HG02970 (cell line): ENCODE measurements around the gene SLC6A9.

Experiments used
- ATAC-seq: cut with Tn5 transposase; IDR thresholded peaks from one replicate; pipeline ENCODE4 v1.9.1; 2021; ENCODE audit warnings: mild to moderate bottlenecking, moderate library complexity, moderate number of reproducible peaks; ENCODE audit not compliant: unreplicated experiment, low FRiP score

SLC6A9 gene

DNA sequence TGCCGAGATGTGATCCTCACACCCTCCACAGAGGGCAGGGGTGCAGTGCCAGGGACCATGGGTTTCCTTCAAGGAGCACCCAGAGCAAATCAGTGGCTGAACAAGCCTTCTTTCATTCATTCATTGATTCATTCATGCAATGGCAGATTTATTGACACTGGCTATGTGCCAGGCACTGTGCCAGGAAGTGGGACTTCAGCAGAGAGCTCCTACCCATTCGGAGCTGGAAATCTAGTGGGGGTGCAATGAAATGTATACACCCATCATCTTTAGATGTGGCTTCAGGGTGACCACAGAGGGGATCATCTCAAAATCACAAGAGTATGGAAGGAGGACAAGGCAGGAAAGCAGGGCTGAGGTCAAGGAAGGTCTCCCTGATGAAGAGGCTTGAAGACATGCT lies 18.9 kb downstream of the SLC6A9 start:
- ATAC-seq, result no peak

DNA sequence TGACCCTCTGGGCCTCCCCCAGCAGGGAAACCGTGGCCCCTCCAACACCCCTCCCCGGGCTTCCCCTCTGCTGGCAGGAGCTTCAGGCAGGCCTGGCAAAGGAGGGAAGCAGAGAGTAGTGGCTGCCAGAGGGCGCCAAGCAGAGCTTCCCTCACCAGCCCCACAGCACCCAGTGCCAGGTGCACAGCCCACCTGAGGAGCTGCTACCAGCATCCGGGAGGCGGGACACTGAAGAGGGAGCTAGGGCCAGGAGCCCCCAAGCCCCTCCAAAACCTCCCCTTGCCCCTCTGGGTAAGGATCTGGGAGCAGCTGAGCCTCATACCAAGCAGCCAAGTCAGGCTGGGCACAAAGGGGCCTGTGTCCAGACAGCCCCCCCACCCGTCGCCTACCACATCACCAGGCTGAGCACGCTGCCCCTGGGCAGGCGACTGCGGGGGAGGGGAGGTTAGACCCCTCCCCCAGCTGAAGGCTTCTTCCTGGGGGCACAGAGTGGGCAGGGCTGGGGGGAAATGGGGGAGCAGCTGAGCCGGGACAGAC lies 20.3 kb downstream of the SLC6A9 start:
- no peak for ATAC-seq

GRCh38 chr1:44008259-44008658 lies 23.0 kb downstream of the SLC6A9 start:
- no peak for ATAC-seq

DNA sequence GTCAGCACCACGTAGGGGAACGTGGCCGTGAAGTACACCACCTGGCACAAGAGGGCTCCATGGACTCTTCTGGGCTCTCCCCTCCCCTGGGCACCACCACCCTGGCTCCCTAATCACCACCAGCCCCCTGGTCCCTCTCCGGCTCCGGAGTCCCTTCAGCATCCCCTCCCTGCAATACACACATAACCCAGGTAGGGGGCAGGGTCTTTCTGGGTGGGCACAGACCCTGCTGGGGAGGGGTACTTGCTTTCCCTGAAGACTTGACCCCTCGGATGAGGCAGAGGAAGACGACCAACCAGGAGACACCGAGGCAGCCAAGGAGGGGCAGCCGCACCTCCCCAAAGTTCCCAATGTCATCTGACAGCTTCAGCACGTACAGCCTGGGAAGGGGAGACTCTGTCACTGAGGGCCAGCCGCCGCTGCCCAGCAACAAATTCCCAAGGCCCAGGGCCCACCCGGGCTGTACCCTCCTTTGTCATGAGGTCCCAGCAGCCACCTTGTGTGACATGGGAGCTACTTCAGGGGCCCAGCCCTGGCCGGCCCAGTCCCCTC lies 28.6 kb downstream of the SLC6A9 start:
- no peak for ATAC-seq

DNA sequence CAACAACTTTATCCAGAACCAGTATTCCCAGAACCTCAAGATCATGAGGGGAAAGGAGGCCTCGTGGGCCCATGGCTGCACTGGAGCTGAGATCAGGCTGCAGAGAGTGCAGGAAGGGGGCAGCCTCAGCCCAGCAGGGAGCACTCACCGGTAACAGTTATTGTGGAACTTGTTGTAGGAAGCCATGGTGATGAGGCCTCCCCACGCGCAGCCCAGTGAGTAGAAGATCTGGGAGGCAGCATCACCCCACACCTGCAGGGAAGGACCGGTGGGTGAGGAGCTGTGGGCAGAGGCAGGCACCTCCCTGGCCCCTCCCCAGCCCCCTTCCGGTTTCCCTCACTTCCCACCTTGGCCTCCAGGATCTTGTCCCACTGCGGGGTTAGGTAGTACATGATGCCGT lies 29.1 kb downstream of the SLC6A9 start:
- no peak for ATAC-seq

DNA sequence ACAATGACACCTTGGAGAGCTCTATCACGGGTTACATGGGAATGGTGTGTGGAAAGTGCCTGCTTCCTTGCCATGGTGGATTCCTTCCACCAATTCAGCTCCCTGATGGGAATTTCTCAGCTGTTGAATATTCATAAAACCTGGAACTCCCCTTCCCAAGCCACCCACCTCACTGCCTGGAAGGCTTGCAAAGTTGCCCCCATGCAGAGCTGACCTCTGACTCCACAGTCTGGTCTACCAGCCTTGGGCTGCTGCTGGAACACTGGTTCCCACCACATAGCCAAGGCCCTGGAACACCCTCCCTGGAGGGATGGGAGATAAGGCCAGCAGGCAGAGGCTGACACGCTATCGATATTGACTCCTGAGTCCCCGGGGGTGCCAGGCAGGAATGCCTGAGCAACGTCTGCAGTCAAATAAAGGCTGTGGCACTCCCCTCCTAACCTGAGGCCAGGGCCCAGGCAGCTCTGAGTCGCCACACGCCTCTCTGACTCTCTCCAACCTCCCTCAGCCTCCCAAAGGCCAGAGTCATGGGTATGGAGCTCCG lies 31.1 kb downstream of the SLC6A9 start:
- no peak for ATAC-seq

DNA sequence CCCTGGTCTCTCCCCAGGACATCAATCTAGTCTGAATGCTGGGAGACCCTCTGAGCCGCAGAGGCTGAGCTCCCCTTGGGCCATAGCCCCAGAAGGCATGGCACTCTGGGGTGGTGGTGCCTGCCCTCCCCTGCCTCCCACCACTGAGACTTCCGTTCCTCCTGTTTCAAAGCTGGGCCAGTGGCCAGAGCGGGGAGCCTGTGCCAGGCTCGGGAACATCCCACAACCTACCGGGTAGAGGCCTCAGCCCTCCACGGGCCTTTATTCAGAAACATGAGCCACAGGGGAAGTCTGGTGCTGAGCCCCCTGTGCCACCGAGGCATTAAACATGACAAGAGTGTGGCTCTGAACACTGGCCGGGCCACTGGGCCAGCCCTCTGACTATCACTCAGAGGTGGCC lies 31.8 kb downstream of the SLC6A9 start:
- ATAC-seq, result no peak

DNA sequence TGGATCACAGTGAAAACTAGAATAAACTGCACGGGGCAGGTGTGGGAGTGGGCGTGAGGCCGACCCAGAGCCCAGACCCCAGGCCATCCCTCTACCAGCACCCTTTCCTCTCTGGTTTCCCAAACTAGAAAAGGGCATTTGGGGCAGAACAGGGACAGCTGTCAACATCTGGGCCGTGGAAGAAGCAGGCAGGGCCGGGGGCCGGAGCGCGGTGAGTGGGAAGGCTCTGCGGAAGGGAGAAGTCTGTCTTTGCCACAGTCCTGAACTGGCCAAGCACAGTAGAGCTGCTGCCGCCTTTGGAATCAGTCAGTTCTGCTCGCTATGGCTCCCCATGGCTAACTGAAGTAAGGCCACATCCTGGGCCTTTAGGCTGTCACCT lies 33.3 kb downstream of the SLC6A9 start:
- ATAC-seq, result no peak

GRCh38 chr1:43997295-43997999 lies 33.8 kb downstream of the SLC6A9 start:
- ATAC-seq, result no peak

- no peak for ATAC-seq
Measured at GRCh38 chr1:43996733-43997115, 34.5 kb downstream of the SLC6A9 start.

DNA sequence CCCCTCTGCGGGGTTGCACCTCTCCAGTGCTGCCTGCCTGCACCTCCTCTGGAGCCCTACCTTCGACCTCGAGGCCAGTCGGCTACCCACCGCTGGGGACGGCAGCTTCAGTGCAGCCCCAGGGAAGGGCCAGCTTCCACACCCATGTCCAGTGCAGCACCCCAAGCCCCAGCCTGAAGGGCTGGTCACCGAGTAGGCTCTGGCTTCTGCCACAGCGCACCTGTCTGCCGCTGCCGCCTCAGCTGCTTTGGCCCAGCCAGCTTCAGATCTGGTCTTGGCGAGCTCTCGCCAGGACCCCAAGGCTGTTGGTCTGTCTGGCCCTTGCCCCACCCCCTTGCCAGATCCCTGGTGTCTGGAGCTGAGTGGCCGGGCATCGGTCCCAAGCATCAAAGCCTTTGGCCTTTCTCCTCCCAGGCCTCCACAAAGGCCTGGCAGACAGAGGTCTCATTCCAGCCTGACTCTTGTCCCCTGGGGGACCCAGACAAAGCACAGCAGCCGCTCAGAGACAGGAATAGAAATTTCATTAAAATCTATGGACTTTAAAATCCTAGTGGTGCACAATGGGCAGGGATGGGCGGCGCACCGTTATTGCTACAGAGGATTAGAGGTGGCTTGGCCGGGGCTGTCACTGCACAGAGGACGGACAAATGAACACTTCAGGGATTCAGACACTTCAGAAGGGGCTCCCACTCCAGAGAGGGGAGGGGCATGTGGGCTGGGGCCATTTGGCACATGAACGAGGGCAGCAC lies 35.1 kb downstream of the SLC6A9 start:
- ATAC-seq, result no peak

GRCh38 chr1:43994794-43995790 lies 36.2 kb downstream of the SLC6A9 start:
- ATAC-seq, result no peak

GRCh38 chr1:43994071-43994470 lies 37.2 kb downstream of the SLC6A9 start:
- ATAC-seq, result no peak

GRCh38 chr1:43993206-43993914 lies 37.9 kb downstream of the SLC6A9 start:
- ATAC-seq, result no peak

DNA sequence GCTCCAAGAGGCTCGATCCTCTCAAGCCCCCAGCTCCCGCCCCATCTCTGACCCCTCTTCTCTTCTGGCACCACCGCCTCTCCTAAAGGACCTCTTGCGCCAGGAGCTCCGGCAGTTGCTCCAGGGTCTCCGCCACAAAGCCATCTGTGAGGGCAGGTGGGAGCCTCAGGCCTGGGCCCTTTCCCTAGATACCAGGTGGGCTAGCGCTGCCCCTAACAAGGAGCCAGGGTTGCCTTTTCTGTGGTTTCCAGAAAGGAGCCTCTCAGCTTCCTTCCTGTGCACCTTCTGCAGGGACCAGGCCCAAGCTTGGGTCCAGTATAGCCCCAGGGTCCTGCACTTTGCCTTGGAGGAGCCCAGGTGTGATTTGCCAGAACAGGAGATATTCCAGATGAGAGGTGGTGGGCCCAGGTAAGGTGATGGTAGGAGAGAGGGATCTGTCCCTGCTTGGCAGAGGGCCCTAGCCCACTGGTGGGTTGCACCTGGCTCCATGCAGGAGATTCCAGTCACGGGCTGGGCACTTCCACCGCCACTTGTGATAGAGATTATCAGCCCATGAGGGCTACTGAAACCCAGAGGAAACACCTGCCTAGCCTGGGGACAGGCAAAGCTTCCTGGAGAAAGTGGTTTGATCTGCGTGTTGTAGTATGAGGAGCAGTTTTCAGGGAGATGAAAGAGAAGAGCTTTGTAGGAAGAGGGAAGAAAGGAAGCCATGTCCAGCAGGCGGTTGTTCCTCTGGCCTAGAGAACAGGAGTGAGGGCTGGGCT lies 38.8 kb downstream of the SLC6A9 start:
- no peak for ATAC-seq

GRCh38 chr1:43991476-43992231 lies 39.6 kb downstream of the SLC6A9 start, which contains the start of gene CCDC24:
Gene CCDC24, plus strand, starts transcription at chr1:43991599. Its CDS starts 280 bp downstream, at chr1:43991879.
- ATAC-seq, result peak; percentile 64

- ATAC-seq, result no peak
Measured at GRCh38 chr1:43991200-43991475, 40.1 kb downstream of the SLC6A9 start.
